ENCODE data around the gene NUDT4. TPM values are rescaled to one million over a fixed set of nuclear protein-coding genes. Genes with fewer than 3 reads are reported as not detected.

Gene NUDT4
- total and polyA plus RNA-seq, 10 of the 15 experiments (the other 5 are each of a cell fraction or from before 2014, with no cell fraction given), result 26.6 to 91.6 (median 63.1) TPM

DNA sequence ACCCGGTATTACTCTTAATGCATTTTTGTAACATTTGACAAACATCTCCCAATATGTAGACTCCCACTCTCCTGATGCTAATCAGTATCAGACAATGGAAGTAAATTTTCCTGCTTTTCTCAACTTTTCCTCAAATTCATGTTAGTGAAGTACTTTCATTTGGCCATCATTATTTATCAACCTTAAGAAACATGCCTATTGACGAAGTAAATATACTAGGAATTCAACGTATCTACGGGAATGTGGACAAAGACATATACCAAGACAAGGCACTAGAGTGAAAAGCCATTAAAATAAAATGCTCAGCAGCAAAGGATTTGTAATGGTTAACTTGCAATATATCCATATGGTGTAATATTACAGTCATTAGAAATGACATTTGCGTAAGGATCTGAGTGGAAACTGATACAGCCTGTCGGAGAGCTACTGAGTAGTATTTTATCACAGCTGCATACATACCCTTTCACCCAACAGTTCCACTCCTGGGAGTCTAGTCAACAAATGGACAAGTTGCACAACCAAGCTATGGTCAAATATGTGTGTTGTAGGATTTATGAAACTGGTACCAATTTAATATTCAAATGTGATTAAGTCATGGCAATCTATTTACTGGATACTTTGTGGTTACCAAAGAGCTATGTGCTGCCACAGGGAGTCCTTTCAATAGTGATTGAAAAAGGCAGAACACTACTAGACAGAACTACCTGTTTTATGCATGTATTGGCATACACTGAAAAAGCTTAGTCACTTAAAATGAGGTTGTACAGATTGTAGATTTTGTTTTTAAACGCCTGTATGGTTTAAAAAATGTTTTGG is 26.5 kb downstream of the NUDT4 start (continued):
- TF ChIP-seq, protein P1, sequence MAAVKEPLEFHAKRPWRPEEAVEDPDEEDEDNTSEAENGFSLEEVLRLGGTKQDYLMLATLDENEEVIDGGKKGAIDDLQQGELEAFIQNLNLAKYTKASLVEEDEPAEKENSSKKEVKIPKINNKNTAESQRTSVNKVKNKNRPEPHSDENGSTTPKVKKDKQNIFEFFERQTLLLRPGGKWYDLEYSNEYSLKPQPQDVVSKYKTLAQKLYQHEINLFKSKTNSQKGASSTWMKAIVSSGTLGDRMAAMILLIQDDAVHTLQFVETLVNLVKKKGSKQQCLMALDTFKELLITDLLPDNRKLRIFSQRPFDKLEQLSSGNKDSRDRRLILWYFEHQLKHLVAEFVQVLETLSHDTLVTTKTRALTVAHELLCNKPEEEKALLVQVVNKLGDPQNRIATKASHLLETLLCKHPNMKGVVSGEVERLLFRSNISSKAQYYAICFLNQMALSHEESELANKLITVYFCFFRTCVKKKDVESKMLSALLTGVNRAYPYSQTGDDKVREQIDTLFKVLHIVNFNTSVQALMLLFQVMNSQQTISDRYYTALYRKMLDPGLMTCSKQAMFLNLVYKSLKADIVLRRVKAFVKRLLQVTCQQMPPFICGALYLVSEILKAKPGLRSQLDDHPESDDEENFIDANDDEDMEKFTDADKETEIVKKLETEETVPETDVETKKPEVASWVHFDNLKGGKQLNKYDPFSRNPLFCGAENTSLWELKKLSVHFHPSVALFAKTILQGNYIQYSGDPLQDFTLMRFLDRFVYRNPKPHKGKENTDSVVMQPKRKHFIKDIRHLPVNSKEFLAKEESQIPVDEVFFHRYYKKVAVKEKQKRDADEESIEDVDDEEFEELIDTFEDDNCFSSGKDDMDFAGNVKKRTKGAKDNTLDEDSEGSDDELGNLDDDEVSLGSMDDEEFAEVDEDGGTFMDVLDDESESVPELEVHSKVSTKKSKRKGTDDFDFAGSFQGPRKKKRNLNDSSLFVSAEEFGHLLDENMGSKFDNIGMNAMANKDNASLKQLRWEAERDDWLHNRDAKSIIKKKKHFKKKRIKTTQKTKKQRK (IDR thresholded peaks at IDR 0.05; ENCODE audit: low read depth, low read length), result no peak
- peak; percentile 63; the same call in 1 of the 2 replicates for TF ChIP-seq POLR2AphosphoS2 (IDR thresholded peaks at IDR 0.05; ENCODE audit: low read depth, low read length)

DNA sequence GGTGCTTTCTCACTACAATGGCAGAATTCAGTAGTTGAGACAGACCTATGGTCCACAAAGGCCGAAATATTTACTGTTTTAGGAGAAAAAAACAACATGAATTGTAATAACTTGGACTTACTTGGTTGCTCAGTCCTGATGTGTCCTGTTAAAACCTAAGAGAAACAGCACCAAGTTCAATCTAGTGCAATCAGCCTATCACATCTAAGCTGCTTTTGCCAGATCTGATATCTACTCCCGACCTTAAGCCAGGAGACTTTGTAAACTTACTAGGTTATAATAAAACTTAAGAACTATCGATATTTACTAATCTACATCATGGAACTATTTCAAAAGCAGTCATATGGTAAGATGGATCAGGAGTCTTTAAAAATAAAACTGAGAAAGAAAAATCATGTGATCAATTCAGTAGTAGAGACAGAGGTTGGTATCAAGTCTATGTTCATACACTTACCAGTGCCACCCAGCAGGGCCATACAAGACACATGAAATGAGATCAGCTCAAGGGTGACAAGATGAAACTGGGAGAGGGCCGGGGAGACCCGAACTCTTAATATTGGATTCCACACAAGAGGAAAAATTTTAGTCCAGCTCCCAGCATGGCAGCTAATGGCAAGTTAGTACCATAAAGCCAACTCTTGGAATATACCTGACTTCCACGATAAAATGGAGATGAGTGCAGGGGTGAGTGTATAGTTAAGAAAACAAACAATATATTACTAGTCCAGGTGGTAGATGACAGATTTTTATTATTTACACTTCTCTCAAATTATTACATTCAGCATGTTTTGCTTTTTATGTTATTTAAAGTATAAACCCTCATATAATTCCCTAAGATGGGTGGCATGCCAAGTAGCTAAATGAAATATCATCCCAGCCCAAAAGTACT is 27.5 kb downstream of the NUDT4 start:
- FAIRE-seq, result no peak
- POLR2A ChIA-PET, result interaction anchor here (0.6 to 4.0 kb wide), 5 partner anchors 10 to 1166 kb away, joined by 3 to 19 read pairs (median 4); no protein-coding TSS in a partner anchor
- no TSS peak for BruUV-seq (replicated peaks)

More for the DNA sequence above, 27.5 kb downstream of the NUDT4 start:
- Histone ChIP-seq H3K4me3 (no peak overlapping the region), H3K9me3 (replicated peaks; ENCODE audit: control insufficient read depth, insufficient read depth, low read length) (no peaks in the 10 kb centered on the region), H3K36me3 (ENCODE audit: control insufficient read depth in 2 of 2, insufficient read depth in 2 of 2, low read length in 1 of 2) (peaks cover 1 to 24% of the 10 kb centered on the region in 2 experiments), H3K9ac (ENCODE audit: control insufficient read depth, insufficient read depth, low read length) (no peak overlapping the region), H3K79me2 (ENCODE audit: control insufficient read depth, insufficient read depth, low read length) (no peaks in the 10 kb centered on the region; the same call in none of the 2 replicates), H2AFZ (ENCODE audit: control insufficient read depth, low read depth, low read length) (no peak overlapping the region), H3K4me2 (ENCODE audit: control insufficient read depth, insufficient read depth) (no peak overlapping the region), H3K4me1 (ENCODE audit: control insufficient read depth, insufficient read depth, low read length) (no peaks in the 10 kb centered on the region), H3K27me3 (replicated peaks in 1 of 2; ENCODE audit: control insufficient read depth in 2 of 2, insufficient read depth in 2 of 2, low read length in 1 of 2) (no peaks in the 10 kb centered on the region), H4K20me1 (ENCODE audit: control insufficient read depth, insufficient read depth) (no peaks in the 10 kb centered on the region), H3K27ac (ENCODE audit: control insufficient read depth, insufficient read depth) (no peak overlapping the region)
- ATAC-seq, result peak; percentile 62
- intact Hi-C loops (cut with micrococcal nuclease; ENCODE audit: unreplicated experiment), result no loop called here
- TF ChIP-seq MTA3 (IDR thresholded peaks at IDR 0.05; ENCODE audit: borderline replicate concordance, low read length) (0 out of 2 replicates have a peak, but pooled peaks have one; percentile 27), RAD51 (IDR thresholded peaks at IDR 0.05) (0 out of 2 replicates have a peak, but pooled peaks have one; percentile 22), SMAD5 (IDR thresholded peaks at IDR 0.05; ENCODE audit: low read depth) (0 out of 2 replicates have a peak, but pooled peaks have one; percentile 32), POLR2AphosphoS2 (IDR thresholded peaks at IDR 0.05; ENCODE audit: low read depth, low read length) (peak; percentile 68; the same call in 1 of the 2 replicates), BRCA1 (IDR thresholded peaks at IDR 0.05; ENCODE audit: low read depth, low read length) (no peak), ZBED1 (IDR thresholded peaks at IDR 0.05; ENCODE audit: borderline replicate concordance) (0 out of 2 replicates have a peak, but pooled peaks have one; percentile 21)
- TF ChIP-seq, protein P2, sequence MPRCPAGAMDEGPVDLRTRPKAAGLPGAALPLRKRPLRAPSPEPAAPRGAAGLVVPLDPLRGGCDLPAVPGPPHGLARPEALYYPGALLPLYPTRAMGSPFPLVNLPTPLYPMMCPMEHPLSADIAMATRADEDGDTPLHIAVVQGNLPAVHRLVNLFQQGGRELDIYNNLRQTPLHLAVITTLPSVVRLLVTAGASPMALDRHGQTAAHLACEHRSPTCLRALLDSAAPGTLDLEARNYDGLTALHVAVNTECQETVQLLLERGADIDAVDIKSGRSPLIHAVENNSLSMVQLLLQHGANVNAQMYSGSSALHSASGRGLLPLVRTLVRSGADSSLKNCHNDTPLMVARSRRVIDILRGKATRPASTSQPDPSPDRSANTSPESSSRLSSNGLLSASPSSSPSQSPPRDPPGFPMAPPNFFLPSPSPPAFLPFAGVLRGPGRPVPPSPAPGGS (IDR thresholded peaks at IDR 0.05; ENCODE audit: borderline replicate concordance, insufficient read depth, low read depth, low read length, poor library complexity, severe bottlenecking), result peak; percentile 53
- TF ChIP-seq, protein P1 (IDR thresholded peaks at IDR 0.05; ENCODE audit: low read depth, low read length), result no peak
- DNase-seq (ENCODE audit: low read depth, low spot score), result no peak
- SMC1A ChIA-PET (ENCODE audit: uncharacterized antibody, unreplicated experiment), result interaction anchor here (0.8 to 3.8 kb wide), 12 partner anchors 8 to 698 kb away, joined by 3 to 25 read pairs (median 4); no protein-coding TSS in a partner anchor
- RAD21 ChIA-PET (ENCODE audit: unreplicated experiment), result interaction anchor here (0.7 to 3.4 kb wide), 4 partner anchors 10 to 418 kb away, joined by 3 to 14 read pairs (median 6); no protein-coding TSS in a partner anchor
- 87% methylated on average over 6 of the region's 6 CpGs for WGBS (ENCODE audit: insufficient coverage, insufficient replicate concordance, low lambda C conversion rate, missing lambda C conversion rate)
- in situ Hi-C loops (cut with MboI), result loop anchor here (5.0 kb wide), 1 partner anchor 623 kb away; no protein-coding TSS in a partner anchor
- CTCF ChIA-PET, result interaction anchor here (0.6 to 8.9 kb wide), 10 partner anchors 9 to 578 kb away, joined by 3 to 77 read pairs (median 3); no protein-coding TSS in a partner anchor

Measured in GM12878 (cell line).